ENCODE data around the gene GDF10.

- TF ChIP-seq CTCF (conservative IDR thresholded peaks at IDR 0.05; ENCODE audit: low read depth, low read length): no peak
- TF ChIP-seq EZH2phosphoT487 (IDR thresholded peaks at IDR 0.05; ENCODE audit: borderline replicate concordance, low read length): no peak
- TF ChIP-seq EZH2 (IDR thresholded peaks at IDR 0.05; ENCODE audit: low read length, unreplicated experiment): no peak
These were observed 31.3 kb upstream of the GDF10 start for GRCh38 chr10:47268696-47269095.
